Measurements from ENCODE around the gene CDCA4. TPM values are rescaled to one million over a fixed set of nuclear protein-coding genes. Genes with fewer than 3 reads are reported as not detected.

The CDCA4 gene
- total RNA-seq, 1 experiment from 2014 or later = 42.8 TPM

DNA sequence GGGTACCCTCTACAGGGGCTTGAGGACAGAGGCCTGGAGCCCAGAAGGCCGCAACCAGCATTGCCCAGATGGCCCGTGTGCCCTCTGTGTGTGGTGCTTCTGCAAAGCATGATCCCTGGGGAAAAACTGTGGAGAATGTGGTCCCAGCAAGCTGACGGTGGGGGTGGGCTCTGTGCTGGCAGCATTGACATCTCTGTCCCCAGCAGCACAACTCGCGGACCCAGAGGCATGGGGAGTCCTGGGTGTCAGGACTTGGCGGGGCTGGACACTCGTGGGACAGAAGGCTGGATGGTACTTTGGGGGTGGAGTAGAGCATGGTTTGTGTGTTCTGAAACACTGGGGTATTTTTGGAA lies 31.0 kb downstream of the CDCA4 start:
- DNase-seq (ENCODE audit: low spot score) = no peak

DNA sequence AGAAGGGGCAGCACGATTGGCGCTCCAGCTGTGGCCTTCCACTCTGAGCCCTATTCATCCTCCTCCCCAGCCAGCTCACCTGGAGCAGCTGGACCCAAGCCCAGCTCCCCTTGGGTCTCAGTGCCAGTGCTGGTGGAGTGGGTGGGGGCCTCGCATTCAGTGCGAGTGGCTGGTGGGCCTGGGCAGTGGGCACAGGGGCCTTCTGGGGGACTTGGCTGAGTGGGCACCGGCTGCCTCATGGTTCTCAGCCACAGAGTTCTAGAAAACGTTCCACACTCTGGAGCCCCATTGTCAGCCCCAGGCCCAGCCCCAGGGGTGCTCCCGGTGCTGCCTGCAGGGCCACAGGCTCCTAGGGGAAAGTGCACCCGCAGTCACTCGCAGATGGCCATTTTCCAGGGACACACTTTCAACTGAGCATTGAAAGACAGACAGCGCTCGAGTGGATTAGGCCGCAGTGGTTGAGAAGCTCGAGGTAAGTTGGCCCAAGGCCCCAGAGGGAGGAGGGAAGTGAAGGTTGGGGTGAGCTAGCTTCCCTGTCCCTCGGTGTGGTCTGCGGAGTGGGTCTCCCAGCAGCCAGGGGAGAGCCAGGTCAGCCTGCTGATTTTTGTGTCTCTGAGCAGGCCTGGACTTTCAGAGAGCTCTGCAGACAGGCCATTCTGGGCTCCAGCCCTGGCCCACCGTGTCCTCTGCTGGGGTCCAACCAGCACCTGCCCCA lies 31.5 kb downstream of the CDCA4 start:
- DNase-seq (ENCODE audit: low spot score) = no peak

DNA sequence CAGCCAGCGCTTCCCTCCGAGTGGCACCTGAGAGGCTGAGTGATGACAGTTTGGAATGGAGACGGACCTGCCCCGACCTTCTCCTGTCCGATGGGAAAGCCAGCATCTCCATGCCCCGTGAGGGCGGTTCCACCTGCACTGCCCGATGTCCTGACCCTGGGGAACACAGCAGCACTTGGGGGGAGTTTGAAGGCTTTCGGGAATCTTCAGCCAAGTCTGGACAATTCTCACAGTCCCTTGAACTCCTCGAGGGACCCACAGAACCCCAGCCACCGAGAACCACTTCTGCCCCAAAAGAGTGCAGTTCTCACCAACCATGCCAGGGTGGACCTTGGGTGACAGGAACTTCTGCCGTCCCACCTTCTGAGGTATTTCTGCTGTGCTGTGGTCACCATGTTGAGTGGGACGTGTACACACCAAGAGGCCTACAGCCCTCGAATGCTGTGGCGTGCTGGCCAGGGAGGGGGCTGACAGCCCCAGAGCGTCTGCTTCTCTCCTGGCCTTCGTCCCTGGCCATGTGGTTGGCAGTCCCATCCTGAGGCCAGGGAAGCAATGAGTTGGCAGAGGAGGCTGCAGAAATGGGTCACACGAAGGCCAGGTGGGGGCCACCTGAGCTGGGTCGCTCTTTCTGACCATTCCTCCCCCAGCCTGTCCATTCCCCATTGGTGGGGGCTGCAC lies 34.3 kb downstream of the CDCA4 start:
- DNase-seq (ENCODE audit: low spot score) = no peak

DNA sequence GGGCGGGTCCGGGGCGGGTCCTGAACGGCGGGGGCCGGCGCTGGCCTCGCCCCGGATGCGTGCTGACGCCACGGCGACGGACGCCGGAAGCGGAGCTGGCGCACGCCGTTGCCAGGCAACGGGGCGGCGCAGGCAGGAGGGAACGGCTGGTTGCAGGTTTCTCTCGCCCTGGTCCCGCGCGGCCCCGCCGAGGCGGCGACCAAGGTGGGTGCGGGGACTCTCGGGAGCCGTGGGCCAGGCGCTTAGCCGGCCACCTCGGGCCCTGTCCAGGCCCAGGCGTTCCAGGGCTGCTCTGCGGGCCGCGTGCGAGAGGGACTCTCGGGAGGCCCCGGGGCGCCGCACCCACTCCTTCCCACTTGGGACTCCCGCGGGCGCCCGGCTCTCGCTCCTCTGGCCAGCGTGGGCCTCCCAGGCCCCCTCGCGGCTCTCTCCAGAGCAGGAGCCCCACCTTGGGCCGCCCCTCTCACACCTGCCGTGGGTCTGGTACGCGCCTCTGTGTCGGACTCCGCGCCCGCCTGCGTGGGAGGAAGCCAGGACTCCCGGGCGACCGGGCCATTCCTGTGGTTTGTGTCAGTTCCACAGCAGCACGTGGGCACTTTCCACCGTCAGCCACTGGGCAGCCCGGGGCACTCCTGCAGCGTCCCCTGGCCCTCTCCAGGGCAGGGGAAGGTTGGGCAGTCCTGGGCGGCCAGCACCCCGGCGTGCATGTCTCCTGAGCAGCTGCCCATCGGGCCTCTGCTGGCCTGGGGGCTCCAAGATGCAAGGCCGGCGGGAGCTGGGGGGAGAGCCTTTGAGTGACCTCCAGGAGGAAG lies 35.0 kb downstream of the CDCA4 start, which contains the start of gene CLBA1:
Gene CLBA1, plus strand, starts transcription at position 114 of the 812 bp plus-strand sequence. Its CDS starts 644 bp downstream, at position 758.
- DNase-seq (ENCODE audit: low spot score) = peak; percentile 79

DNA sequence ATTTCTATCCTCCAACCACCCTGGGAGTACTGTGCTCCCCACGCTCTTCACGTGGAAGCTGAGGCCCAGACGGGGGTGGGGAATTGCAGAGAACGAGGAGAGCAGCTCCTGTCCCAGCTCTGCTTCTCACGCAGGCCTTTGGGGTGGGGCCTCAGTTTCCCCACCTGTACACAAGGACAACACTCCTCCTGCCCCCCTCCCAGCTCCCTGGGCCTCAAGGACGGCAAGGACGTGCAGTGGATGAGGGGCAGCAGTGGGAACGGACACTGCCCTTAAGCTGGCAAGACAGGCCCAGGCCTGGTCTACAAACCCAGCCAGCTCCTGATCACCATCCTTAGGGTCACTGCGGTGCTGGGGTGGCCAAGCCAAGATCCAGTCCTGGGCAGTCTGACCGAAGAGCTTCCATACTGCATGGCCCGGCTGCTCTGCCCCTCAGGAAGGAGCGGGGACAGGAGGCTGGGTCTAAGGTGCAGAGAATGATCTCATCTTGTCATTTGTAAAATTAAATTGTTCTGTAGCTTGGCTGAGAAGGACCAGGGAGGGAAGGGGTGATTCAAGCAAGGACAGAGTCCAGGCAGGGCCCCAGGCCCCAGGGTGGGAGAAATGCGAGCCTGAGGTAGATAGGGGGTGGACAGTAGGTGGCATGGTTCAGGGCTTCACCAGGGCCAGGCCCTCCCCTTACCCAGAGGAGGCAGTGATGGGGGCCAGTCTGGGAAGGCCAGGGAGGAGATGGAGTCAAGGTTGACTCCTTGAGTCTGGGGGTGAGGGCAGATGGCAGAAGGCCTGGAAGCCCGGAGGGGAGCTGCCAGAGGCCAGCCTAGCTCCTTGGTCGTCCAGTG lies 36.6 kb downstream of the CDCA4 start:
- DNase-seq (ENCODE audit: low spot score) = no peak

DNA sequence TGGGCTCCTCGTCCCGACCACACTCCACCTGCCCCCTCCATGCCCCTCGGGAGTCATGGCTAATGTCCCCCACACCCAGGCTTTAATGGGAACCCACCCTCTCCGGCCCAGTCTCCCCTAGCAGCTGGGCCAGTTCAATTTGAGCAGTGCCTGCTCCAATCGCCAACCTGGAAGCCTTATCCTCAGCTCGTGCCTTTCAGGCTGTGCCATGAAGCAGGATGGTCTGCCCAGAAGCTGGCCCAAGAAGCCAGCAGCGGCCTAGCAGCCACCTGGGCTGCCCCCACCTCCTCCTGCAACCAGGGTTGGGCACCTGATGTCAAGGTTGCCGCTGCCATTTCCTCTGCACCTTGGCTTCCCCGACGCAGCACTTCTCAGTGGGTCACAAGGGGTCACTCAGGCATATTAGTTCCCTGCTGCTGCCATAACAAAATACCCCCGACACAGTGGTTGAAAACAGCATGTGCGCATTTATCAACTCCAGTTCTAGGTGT lies 37.6 kb downstream of the CDCA4 start:
- DNase-seq (ENCODE audit: low spot score) = no peak

DNA sequence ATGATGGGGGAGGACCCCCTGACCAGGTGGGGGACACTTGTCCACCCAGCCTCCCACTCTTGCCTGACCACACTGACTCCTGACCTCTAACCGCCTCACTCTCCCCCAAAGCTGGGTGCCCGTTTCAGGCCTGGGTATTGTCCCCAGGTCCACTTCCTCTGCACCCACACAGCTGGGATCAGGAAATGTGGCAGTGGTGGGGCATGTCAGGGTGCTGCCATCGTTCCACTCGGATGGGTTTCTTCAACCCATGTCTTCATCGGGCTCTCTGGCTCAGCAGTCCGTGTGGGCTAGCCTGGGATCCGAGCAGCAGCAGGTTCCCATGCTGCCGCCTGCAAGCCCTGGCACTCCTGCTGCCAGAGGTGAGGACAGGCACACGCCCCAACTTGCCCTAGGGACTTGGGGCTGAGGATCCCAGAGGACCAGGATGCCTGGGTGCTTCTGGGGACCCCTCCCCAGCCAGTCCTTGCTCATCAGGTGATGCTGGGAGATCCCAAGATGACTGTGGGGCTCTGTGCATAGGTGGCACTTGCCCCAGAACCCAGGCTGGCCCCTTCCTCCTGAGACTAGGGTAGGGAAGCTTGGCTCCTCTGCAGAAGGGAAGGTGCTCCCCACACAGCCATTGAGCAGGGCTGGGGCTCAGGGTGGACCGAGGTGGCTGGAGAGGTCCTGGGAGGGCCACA lies 38.2 kb downstream of the CDCA4 start:
- no peak for DNase-seq (ENCODE audit: low spot score)

DNA sequence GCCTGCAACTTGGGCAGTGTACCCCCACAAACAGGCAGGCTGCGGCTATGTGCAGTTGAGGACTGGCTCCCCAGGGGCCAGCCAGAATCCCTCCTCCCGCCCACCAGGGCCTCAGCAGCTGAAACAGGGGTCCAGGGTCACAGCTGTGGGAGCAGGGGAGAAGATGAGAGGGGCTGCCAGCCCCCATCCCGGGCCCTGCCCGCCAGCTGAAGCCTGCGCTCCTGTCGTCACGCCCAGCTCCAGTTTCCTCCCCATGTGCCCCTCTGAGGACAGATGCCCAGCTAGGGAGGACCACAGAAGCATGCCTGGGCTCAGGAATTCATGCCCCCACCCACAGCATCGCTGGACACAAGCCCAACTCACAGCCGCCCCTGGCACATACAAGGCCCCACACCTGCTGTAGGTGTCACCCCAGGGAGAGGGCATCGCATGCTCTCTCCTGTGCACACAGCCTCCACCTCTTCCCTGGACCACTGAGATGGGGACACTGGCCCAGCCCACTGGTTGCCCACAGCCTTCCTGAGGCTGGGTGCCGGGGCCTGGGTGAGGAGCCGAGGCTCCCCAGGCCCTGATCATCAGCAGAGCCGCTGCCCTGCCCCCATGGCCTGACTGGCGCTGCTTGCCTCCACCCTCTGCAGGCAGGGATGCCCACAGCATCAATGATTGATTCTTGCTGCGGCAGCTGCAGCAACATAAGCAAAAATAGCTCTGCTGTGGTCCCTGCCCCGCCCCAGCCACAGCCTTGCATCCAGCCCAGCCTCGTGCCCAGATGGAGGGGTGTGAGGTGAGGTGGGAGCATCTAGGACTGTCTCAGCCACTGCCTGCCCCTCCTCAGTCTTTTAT lies 39.0 kb downstream of the CDCA4 start:
- DNase-seq (ENCODE audit: low spot score) = no peak

DNA sequence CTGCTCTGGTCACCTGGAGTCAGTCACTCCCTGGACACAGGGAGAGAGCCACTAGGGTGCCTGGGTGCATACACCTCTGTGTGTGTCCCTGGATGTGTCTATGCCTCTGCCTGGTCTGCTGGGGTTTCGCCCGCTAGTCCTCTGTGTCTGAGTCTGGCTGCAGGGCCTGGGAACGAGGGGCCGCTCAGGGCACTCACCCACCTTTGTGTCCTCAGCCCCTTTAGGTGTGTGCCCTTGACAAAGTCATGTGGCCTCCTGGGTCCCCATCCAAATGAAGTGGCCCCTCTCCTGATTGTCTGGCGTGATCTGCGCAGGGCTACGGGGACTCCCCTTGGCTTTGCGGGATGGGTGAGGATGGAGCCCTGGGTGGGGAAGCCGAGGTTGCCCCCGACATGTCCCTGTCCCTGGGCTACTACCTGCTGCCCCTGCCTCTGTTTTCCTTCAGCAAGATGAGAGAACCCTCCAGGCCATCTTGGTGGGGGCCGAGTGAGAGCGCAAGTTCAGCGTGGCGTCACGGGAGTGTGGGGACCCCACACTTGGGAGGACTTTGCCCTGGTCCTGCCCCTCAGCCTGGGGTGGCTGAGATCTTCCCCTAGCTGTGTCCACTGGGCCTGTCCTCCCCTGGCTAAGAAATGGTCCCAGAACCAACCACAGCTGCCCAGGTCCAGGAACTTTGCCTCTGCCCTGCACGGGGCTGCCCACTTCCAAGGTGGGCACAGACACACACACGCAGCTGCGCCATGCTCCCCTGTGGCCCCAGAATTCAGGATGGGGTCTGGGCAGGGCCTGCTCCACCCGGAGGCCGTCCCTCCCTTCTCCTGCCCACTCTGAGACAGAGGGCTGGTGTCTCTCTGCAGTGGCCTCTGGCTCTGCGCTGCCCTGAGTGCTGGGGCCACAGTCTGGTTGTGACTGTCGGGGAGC lies 40.0 kb downstream of the CDCA4 start:
- no peak for DNase-seq (ENCODE audit: low spot score)

DNA sequence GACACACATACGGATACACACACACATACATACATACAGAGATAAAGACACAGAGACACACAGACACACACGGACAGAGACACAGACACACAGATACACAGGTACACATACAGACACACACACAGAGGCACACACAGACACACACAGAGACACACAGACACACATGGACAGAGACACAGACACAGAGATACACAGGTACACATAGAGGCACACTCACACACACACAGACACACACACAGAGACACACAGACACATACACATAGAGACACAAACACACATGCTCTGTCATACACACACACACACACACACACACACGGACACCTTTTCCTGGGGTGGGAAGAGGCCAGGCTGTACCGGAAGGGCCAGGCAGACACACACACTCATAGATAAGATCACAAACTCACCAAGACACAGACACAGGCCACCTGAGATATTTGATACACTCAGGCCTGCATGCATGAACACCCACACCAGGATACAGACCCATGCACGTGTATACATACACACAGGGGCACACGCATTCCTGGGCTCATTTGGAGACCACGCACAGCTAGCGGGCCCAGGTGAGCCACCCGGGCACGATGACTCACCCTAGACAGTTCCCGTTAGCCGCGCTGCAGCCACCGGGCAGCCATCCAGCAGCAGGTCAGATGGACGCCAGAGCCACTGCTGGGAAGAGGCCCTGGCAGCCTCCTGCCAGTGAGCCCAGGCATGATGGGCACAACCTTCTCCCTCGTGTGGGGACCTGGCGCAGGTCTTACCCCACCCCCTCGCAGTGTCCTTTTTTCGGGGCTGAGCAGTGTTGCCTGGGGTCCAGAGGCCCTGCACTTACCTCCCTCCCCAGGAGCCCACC lies 40.9 kb downstream of the CDCA4 start:
- DNase-seq (ENCODE audit: low spot score) = peak; percentile 78

DNA sequence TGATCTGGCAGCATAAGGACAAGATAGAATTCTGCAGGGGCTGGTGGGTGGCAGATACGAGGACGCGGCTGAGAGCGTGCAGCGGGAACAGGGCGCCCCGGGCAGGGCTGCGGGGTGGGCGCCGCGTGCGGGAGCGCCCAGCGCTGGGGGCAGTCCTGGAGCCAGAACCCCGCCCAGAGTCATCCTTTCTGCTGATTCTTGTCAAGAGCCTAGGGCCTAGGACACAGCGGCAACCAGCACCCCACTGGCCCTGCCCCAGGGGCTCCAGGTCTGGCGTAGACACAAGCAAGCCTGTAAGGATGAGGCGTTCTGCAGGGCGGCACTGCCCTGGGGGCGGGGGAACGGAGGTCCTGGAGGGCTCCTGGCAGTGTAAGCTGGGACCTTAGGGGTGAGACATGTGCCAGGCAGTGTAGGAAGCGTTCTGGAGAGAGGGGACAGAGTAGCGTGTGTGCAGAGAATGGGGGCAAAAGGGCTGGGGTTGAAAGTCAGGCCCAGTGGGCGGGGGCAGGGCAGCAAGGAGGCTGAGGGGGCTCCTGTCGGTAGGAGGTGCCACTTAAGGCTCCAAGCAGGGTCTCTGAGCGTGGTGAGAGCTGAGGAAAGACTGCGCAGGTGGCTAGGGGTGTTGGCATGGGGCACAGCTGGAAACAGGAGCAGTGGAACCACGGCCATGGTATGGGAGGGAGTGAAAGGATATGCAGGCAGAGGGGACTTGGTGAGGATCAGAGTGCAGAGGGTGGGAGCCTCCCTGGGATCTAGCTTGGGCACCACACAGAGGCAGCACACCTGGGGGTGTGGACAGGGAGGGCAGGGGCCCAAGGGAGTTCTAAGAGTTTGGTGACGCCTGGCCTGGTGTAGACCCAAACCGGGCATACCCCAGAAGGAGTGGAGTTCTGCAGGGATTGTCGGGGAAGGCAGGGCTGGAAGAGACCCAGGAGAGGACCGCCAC lies 41.9 kb downstream of the CDCA4 start:
- no peak for DNase-seq (ENCODE audit: low spot score)

DNA sequence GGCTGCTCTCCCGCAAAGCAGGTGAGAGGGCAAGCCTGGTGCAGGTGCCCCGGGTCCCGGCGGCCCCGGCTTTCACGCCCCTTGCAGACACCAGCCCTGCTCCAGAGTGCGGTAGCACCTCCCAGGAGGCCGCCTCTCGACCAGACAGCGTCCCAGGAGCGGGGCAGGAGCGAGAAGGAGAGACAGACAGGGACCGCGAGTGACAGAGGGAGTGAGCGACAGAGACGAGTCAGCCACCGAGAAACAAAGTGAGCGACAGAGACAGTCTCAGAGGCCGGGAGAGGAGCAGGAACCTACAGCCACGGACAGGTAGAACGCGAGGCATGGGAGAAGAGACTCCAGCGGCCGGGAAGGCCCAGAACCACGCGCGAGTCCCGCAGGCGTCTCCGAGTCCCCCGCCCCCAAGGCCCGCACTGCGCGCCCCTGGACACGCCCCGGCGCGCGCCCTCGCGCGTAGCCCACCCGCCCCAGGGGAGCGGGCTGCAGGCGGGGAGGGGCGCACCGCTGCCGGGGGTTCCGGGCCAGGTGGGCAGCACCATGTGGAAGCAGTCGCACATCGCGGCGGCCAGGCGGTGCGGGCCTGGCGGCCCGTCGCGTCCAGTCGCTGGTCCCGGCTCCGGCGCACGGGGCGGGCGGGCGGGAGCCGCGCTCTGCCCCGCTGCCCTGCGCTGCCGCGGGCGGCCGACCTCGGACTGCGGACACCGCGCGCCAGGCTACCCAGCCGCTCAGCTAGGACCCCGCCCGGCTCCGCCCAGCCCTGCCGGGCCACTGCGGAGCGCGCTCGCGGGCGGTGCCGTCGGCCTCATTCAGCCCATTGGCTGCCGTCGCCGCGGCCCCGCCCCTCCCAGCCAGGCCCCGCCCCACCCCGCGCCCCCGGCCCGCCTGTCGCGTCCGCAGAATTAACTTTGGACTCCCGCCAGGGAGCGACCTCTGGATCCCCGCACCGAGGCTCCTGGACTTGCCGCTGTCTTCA lies 42.9 kb downstream of the CDCA4 start, which contains the start of gene AHNAK2:
Gene AHNAK2, minus strand, starts transcription at position 694 of the 973 bp plus-strand sequence. Its CDS starts 137 bp downstream, at position 557.
- DNase-seq (ENCODE audit: low spot score) = no peak

DNA sequence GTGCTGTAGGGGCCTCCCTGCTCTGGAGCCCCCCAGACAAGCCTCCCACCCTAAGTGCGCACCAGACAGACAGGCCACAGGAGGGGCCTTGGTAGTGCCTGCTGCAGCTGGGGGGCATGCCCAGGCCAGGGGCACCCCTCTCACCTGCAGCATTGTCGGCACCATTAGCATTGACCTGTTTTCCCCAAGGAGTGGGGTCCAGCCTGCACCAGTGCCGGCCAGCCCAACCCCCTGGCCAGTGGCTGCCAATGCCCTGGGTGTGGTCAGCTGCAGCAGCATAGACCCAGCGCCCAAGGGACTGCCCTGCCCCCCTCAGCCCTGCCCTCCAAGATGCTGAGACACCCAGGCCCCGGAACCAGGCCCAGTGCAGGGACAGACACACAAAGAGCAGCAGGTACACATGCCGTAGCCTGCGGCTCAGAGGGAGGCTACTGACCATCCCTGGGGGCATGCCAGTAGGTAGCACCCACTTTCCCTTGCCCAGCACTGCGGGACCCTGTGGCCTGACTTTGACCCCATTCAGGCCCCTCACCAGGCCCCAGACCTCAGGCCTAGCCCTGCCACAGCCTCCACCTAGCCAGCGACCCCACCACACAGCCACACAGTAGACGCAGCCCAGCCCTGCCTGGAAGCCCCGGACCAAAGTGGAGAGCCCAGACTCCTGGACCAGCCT lies 43.7 kb downstream of the CDCA4 start:
- DNase-seq (ENCODE audit: low spot score) = no peak

DNA sequence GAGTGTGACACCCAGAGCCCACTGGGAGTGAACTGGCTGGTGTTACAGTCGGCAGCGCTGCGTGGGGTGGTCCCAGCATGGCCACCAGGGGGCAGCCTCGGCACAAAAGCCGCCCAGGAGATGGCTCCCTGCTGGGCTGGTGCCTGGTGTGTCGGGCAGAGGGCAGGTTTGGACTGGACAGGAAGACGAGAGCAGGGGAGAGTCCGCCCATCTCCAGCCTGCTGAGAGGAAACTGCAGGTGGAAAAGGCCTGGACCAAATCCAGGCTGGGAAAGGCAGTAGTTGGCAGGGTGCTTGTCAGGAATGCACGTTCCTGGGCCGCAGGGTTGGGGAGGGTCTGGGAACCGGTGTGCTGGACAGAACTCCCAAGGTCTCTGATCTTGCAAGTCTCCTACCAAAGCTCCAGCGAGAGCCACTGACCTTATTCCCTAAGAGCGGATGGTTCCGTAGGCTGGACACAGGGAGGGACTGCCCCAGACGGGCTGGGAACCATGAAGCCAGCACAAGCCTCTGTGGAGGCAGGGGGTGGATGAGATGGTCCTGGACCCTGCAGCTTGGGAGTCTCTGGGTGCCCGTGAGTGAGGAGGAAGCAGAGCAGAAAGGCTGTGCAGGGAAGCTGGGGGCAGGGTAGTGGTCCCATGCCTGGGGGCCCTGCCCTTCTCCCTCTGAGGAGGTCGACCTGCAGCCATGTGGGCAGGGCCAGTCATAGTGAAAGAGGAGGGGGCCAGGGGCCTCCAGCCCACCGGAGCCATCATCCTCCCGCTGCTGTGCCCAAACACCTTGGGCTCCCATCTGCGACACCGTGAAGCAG lies 44.5 kb downstream of the CDCA4 start:
- DNase-seq (ENCODE audit: low spot score) = peak; percentile 68
